Measurements from ENCODE around the gene FNDC1.

DNA sequence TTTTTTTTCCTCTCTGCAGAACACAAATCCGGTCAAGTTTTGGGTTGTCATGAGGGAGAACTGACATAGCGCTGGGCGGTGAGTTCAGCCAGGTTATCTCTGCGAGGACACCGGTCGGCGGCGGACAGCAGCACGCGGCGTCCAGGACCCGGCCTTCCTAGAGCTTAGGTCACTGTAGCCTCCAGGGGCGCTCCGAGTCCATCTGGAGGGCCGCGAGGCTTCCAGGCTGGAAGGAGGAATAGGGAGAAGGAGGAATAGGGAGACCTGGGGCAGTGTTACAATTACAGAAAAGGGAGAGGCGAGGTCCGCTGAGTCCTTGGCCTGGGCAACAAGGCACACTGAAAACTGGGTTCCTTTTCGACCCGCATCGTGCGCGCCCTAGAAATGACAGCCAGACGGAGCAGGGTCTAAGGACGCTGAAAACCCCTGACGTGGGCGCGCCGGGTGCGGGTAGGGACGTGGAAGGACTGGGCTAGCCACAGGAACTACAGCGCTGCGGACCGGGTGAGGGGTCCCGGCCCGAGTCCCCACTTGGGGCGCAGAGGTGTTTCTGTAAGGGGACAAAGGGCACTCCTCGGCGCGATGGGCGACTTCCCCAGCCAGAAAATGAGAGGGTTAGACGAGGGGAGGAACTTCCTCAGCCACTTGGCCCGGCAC is 536 bp upstream of the FNDC1 start:
- TF ChIP-seq, protein P1, sequence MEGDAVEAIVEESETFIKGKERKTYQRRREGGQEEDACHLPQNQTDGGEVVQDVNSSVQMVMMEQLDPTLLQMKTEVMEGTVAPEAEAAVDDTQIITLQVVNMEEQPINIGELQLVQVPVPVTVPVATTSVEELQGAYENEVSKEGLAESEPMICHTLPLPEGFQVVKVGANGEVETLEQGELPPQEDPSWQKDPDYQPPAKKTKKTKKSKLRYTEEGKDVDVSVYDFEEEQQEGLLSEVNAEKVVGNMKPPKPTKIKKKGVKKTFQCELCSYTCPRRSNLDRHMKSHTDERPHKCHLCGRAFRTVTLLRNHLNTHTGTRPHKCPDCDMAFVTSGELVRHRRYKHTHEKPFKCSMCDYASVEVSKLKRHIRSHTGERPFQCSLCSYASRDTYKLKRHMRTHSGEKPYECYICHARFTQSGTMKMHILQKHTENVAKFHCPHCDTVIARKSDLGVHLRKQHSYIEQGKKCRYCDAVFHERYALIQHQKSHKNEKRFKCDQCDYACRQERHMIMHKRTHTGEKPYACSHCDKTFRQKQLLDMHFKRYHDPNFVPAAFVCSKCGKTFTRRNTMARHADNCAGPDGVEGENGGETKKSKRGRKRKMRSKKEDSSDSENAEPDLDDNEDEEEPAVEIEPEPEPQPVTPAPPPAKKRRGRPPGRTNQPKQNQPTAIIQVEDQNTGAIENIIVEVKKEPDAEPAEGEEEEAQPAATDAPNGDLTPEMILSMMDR (IDR thresholded peaks at IDR 0.05; ENCODE audit: insufficient read depth, low read length, poor library complexity, severe bottlenecking), result no peak
- TF ChIP-seq EZH2phosphoT487 (conservative IDR thresholded peaks at IDR 0.05; ENCODE audit: low read length), result no peak

All from SU-DHL-6 (cell line).